GM18505 (cell line): Measurements from ENCODE around the gene CIDEB.
"Not testable (repeated sequence)": the region's sequence is repeated elsewhere in the genome, so short reads cannot be mapped to it uniquely, and the experiment has no call there.

ENCODE experiments used
- ATAC-seq: cut with Tn5 transposase; IDR thresholded peaks from one replicate; pipeline ENCODE4 v1.9.1; 2021; ENCODE audit not compliant: unreplicated experiment
- POLR2A ChIP-seq: IDR thresholded peaks from 4 replicates; pipeline ENCODE4 v1.6.1; 2011; ENCODE audit warnings: borderline replicate concordance; ENCODE audit not compliant: insufficient read depth, insufficient read length; ENCODE audit errors: extremely low read depth

Gene CIDEB, protein sequence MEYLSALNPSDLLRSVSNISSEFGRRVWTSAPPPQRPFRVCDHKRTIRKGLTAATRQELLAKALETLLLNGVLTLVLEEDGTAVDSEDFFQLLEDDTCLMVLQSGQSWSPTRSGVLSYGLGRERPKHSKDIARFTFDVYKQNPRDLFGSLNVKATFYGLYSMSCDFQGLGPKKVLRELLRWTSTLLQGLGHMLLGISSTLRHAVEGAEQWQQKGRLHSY

GRCh38 chr14:24307575-24308341, at the start of gene CIDEB:
Gene CIDEB, minus strand, starts transcription at chr14:24307977. Its CDS starts 119 bp downstream, at chr14:24307858.
- TF ChIP-seq POLR2A = no peak
- ATAC-seq = no peak

DNA sequence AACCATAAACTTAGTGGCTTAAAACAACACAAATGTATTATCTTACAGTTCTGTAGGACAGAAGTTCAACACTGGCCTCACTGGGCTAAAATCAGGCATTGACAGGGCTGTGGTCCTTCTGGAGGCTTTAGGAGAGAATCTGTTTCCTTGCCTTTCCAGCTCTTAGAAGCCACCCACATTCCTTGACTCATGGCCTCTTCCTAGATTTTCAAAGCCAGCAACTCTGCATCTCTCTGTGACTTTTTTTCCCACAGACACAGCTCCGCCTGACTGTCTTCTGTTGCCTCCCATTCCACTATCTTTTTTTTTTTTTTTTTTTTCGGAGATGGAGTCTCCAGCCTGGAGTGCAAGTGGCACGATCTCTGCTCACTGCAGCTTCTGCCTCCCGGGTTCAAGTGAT, 48.4 kb upstream of the CIDEB start:
- TF ChIP-seq POLR2A = no peak
- no peak for ATAC-seq

GRCh38 chr14:24355009-24355408, 47.2 kb upstream of the CIDEB start:
- TF ChIP-seq POLR2A = no peak
- no peak for ATAC-seq

- not testable (repeated sequence) for ATAC-seq
Observed at GRCh38 chr14:24354482-24354825, 46.7 kb upstream of the CIDEB start.

DNA sequence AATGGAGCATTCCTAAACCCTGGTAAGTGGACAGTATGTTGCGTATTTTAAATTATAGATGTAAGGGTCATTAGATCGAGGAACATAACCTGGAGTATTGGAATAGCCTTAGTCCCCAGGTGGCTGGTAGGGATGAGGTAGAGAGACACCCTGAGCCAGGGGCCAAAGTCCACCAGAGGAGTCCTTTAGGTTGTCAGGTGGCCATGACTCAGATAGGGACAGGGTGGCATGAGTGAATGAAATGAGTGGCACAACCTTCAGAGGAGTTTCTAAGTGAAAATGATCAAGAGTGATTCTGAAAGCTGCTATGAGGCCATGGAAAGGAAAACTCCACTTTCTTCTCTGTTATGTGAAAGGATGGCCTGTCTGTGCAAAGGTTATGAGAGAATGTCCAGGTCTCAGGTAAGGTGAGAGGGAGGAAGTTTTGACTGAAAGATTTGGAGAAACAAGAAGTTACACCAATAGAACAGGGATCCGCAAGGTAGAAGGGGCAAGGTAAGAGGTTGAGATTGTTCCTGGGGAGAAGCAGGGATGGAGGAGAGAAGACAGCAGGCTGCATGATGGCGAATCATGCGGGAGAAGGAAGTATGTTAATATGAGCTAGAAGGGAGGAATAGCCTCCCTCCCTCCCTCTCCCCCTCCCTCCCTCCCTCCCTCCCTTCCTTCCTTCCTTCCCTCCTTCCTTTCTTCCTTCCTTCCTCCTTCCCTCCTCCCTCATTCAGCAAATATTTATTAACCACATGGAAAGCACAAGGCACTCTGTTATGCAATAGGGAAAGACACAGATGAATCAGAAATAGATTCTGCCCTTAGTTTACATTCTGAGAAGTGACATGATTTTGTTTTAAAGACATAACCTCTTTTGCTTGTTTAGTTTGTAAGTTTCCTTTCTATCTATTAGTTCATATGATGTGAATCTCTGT, 46.0 kb upstream of the CIDEB start:
- ATAC-seq = no peak
- TF ChIP-seq POLR2A = no peak

DNA sequence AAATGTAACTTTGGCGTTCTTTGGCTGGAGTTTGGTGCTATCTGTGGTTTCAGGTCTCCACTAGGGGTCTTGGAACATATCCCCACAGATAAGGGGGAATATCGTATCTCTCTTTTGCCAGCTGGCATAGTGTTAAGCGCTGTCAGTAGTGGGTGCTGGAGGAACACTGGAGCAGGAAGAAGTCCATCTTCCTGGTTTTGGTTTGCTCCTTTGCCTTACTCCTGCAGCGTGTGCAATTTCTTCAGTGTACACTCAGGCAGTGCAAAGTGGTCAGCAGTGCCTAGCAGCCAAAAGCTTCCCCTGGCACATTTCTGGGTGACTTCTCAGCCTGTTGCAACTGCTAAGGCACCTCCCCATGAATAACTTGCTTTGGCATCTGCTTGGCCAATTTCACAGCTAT, 43.7 kb upstream of the CIDEB start:
- ATAC-seq = no peak
- no peak for TF ChIP-seq POLR2A

DNA sequence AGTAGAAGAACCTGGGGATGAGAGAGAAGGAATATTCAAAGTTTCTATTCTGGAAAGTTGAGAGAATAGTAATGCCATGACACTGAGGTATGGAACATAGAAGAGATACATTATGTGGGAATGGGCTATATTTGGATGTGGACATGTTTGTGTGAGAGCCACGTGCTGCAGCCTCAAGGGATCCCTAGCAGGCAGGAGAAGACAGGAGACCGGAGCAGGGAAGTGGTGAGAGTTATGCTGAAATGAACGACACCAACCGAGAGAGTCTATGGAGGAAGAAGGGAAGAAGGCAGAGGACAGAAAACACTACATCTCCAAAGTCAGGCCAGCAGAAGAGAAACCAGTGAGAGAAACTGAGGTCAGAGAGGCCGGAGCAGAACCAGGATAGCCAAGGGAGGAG, 42.0 kb upstream of the CIDEB start:
- no peak for ATAC-seq
- TF ChIP-seq POLR2A = no peak

DNA sequence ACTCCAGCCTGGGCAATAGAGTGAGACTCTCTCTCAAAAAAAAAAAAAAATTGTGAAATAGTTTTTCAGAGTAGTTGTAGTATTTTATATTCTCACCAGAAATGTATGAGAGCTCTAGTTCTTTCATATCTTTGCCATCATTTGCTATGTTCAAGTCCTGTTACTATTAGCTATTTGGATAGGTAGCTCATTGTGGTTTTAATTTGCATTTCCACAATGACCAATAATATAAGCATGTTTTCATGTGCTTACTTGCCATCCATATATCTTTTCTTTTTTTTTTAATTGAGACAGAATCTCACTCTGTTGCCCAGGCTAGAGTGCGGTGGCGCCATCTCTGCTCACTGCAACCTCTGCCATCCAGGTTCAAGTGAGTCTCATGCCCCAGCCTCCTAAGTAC, 40.4 kb upstream of the CIDEB start:
- ATAC-seq = no peak
- no peak for TF ChIP-seq POLR2A

DNA sequence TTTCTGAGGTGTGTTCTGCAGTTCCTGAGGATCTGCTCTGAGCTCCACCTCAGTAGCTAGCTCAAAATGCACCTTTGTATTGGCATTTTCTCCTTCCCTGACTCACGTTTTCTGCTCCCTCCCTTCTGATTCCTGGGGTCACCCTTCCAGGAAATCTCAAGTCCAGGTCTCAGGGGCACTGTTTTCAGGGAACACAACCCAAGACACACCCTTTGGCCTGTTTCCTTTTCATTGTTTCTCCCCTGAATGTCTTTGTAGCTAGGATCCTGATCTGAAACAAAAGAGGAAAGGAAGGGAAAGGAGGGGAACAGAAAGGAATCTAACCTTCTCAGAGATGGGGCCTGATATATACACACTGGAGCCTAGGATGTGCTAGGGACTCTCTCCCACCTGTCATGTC, 39.4 kb upstream of the CIDEB start:
- TF ChIP-seq POLR2A = no peak
- no peak for ATAC-seq

DNA sequence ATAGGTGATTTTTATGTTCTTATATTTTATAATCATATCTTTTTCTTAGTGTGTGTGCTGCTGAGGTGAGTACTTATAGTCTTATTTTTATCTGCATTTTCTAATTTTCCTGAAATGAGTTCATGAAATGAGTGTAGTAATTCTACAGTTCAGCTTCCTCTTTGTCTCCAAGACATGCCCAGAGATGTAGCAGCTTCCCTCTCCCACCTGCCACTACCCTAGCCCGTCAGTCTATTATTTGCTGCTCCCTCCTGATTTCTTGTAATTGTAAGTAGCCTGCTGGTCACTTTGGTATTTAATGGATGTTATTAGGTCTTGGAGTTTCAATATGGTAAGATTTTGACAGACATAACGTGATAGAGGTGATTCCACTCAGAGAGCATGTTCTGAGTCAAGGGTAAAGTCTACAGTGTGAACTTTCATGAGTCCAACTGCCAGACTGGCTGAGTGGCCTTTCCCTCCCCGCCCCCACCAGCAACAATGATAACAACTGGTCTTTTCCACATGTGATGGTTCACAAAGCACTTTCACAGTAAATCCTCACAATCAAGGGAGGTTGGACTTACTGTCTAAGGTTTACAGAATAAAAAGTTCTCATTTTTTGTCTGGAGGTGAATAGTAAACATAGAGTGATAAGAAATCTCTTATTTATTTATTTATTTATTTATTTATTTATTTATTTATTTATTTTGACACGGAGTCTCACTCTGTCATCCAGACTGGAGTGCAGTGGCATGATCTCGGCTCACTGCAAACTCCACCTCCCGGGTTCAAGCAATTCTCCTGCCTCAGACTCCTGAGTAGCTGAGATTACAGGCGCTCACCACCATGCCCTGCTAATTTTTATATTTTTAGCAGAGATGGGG, 36.3 kb upstream of the CIDEB start:
- ATAC-seq = no peak

DNA sequence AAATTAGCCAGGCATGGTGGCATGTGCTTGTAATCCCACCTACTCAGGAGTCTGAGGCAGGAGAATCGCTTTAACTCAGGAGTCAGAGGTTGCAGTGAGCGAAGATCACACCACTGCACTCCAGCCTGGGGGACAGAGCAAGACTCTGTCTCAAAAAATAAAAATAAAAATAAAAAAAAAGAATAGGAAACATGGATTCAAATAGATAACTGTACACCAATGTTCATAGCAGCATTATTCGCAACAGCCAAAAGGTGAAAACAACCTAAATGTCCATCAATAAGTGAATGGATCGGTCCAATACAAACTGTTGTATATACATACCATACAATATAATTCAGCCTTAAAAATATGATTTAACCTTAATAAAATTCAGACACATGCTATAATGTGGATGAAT, 35.1 kb upstream of the CIDEB start:
- TF ChIP-seq POLR2A = no peak
- no peak for ATAC-seq

More for the DNA sequence above, 36.3 kb upstream of the CIDEB start:
- no peak for TF ChIP-seq POLR2A

DNA sequence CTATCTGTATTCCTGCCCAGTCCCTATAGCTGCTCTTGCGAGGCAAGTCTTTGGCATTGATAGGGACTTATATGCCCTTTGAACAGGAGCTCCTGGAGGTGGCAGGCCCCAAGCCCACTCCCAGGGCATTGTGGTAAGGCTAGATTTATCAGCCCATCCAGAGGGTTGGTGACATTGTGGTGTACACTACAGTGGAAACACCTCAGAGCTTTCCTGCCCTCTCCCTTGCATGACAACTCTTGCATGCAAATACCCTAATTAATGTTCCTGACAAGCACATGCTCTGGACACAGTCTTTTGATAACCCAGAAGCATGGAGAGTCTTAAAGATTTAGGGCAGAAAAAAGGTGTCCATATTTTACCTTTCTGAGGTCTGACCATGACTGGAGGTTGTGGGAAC, 32.8 kb upstream of the CIDEB start:
- no peak for TF ChIP-seq POLR2A
- ATAC-seq = no peak

DNA sequence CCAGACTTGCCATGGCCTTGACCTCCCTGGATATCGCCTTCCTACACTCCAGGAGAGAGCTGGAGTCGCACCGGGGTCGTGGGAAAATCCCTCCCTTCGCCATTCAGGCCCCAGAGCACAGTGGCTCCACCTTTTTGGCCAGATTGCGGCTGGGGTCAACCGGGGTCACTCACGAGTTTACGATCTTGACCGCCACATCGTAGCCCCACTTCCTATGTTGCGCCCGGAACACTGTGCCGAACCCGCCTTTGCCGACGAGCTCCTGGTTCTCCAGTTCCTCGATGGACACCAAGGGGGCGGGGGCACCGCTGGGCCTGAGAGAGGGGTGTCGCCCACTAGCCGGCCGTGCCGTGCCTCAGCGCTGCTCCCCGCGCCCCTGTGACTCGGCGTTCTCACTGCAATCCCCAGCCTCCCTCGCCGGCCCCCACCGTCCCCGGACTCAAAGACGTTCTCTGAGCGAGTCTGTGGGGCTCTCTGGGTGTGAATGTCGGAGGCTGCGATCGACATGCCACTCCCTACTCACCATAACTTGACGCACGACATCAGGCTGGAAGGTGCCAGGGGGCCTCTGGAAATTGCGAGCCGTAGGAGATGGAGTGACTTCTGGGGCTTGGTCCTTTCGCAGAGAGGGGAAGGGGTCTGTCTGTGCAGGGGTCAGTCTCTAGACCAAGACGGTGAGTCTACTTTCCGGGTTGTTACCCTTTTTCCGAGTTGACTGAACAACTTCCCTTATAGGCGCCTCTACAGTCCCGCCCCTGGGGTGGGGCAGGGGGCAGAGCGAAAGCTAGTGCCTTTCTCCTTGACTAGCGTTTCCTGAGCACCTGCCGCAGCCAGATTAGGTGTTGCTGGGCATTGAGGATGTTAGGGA, 31.7 kb upstream of the CIDEB start, which contains the start of gene RIPK3:
RIPK3 (minus strand) TSS at position 708 of the 868 bp plus-strand sequence; CDS start at position 543, 165 bp downstream.
- peak; percentile 82 for ATAC-seq
- TF ChIP-seq POLR2A = peak; percentile 73
